ENCODE results near the gene TCEAL6. TPM values are rescaled to one million over a fixed set of nuclear protein-coding genes. Genes with fewer than 3 reads are reported as not detected.
A peak's percentile ranks its signal among the peaks of the same experiment; 100 is the strongest.
"Not testable (repeated sequence)": the region's sequence is repeated elsewhere in the genome, so short reads cannot be mapped to it uniquely, and the experiment has no call there.

The TCEAL6 gene
- total RNA-seq, 4 donors from 2014 or later: 2.1 to 13.6 TPM; not detected in 2

DNA sequence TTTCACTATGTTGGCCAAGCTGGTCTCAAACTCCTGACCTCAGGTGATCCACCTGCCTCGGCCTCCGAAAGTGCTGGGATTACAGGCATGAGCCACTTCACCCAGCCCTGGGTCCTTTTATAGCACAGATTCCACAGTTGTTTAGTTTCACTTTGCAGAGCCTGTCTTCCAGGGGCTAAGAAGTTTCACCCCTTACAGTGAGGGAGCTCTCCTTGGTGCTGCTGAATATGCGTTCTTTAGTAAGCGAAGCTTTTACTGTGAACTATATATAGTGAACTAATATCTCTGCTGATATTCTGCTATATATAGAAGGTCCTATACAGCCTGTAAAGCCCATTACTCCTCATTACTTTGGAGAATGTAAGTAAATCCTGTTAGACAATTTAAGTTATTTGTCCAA is 4.2 kb downstream of the TCEAL6 start:
- H3K27ac ChIP-seq: no peak overlapping the region
- no peaks in the 10 kb centered on the region for H3K36me3 ChIP-seq
- no peaks in the 10 kb centered on the region for H3K9me3 ChIP-seq
- intact Hi-C loops (cut with DNase I; ENCODE audit: low total_unique reads): no loop called here
- no peak for DNase-seq
- TF ChIP-seq POLR2A (IDR thresholded peaks at IDR 0.05): no peak
- TF ChIP-seq, protein P1, sequence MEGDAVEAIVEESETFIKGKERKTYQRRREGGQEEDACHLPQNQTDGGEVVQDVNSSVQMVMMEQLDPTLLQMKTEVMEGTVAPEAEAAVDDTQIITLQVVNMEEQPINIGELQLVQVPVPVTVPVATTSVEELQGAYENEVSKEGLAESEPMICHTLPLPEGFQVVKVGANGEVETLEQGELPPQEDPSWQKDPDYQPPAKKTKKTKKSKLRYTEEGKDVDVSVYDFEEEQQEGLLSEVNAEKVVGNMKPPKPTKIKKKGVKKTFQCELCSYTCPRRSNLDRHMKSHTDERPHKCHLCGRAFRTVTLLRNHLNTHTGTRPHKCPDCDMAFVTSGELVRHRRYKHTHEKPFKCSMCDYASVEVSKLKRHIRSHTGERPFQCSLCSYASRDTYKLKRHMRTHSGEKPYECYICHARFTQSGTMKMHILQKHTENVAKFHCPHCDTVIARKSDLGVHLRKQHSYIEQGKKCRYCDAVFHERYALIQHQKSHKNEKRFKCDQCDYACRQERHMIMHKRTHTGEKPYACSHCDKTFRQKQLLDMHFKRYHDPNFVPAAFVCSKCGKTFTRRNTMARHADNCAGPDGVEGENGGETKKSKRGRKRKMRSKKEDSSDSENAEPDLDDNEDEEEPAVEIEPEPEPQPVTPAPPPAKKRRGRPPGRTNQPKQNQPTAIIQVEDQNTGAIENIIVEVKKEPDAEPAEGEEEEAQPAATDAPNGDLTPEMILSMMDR (IDR thresholded peaks at IDR 0.05): no peak
- H3K4me1 ChIP-seq: no peaks in the 10 kb centered on the region
- H3K4me3 ChIP-seq: no peak overlapping the region
- H3K27me3 ChIP-seq: no peaks in the 10 kb centered on the region

DNA sequence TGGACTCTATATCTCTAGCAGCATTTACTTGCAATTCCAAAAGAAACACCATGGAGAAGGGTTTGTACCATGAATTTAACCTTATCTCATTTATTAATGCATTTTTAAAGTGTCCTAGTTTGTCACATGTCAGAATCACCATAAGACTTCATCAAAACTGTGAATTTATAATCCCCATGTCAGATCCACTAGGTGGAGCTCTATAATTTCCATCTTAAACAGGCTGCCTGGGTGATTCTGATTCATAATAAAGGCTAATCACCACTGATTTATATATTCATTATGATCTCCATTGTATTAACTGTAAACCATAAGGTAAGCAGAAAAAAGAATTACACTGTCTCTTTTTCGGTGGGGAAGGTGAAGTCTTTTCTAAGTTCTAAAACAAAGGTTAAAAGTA is 12.8 kb downstream of the TCEAL6 start:
- Histone ChIP-seq H3K27me3 (peaks cover 0 to 8% of the 10 kb centered on the region in 2 donors), H3K36me3 (no peaks in the 10 kb centered on the region)

GRCh38 chrX:102126863-102127262 is 15.4 kb downstream of the TCEAL6 start:
- H3K27ac ChIP-seq: peak overlapping the region; percentile 39 to 83
- no peak for DNase-seq
- peaks cover 0 to 8% of the 10 kb centered on the region in 2 donors for H3K27me3 ChIP-seq
- no peaks in the 10 kb centered on the region for H3K9me3 ChIP-seq
- no peaks in the 10 kb centered on the region for H3K36me3 ChIP-seq
- H3K4me1 ChIP-seq: no peaks in the 10 kb centered on the region
- H3K4me3 ChIP-seq: no peak overlapping the region
- intact Hi-C loops (cut with DNase I; ENCODE audit: low total_unique reads): no loop called here
- TF ChIP-seq, protein P1 (IDR thresholded peaks at IDR 0.05): no peak
- TF ChIP-seq POLR2A (IDR thresholded peaks at IDR 0.05): no peak

More for the DNA sequence above, 12.8 kb downstream of the TCEAL6 start:
- no peak for DNase-seq
- intact Hi-C loops (cut with DNase I; ENCODE audit: low total_unique reads): no loop called here
- H3K9me3 ChIP-seq: no peaks in the 10 kb centered on the region
- H3K27ac ChIP-seq: no peak overlapping the region
- no peak for TF ChIP-seq POLR2A (IDR thresholded peaks at IDR 0.05)
- TF ChIP-seq, protein P1 (IDR thresholded peaks at IDR 0.05): peak in 2 of 4 experiments; percentile 14 to 18
- no peak overlapping the region for H3K4me3 ChIP-seq
- no peaks in the 10 kb centered on the region for H3K4me1 ChIP-seq

DNA sequence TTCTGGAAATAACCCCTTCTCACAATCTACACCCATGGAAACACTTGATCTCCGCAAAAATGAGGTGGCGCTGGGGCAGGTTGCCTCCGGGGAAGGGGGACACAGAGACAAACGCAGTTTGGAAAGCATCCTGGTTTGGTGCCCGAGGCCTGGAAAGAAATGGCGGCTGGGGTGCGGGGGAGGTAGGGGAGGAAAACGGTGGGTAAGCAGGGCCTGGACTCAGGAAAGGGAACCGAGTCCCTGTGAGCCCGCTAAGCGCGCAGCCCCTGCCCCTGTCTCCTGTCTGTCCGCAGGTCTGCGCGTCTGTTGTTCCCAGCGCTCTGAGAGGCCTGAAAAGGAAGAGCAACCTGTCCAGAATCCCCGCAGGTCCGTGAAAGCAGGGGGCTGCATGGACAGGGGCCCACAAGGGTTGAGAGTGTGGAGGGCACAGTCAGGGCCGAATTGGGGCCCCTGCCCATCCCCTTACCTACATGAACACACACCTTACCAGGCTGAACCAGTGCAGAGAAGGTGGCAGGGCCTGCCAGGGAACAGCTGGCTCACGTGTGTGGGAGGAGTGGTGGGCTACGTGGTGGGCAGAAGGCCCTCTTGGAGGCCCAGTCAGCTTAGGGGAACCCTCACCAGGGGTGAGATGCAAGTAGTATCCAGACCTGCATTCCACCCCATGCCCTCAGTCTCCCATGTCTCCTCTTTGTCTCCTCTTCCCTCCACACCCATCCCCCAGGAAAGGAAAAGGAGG is 16.0 kb downstream of the TCEAL6 start:
- peak overlapping the region; percentile 39 to 83 for H3K27ac ChIP-seq
- H3K4me1 ChIP-seq, DNase-seq: not testable (repeated sequence)

GRCh38 chrX:102125436-102125835 is 16.8 kb downstream of the TCEAL6 start, which contains the start of gene TCEAL2:
Gene TCEAL2 (plus strand): TSS chrX:102125679. CDS start chrX:102126831, 1,152 bp downstream.
- not testable (repeated sequence) for H3K27me3 ChIP-seq
- peak within 1 kb of the TSS; percentile 39 to 83 for H3K27ac ChIP-seq
- DNase-seq: peak; percentile 47 to 50

More for the DNA sequence above, 16.0 kb downstream of the TCEAL6 start:
- intact Hi-C loops (cut with DNase I; ENCODE audit: low total_unique reads); H3K9me3 ChIP-seq; H3K27me3 ChIP-seq; H3K36me3 ChIP-seq: not testable (repeated sequence)
- H3K4me3 ChIP-seq: peak overlapping the region; percentile 11 to 38

GRCh38 chrX:102125014-102125413 is 17.3 kb downstream of the TCEAL6 start:
- peak overlapping the region in 1 of 2 donors; percentile 83 for H3K27ac ChIP-seq
- H3K9me3 ChIP-seq; H3K27me3 ChIP-seq; DNase-seq; H3K36me3 ChIP-seq; intact Hi-C loops (cut with DNase I; ENCODE audit: low total_unique reads); H3K4me1 ChIP-seq: not testable (repeated sequence)
- peak overlapping the region in 1 of 2 donors; percentile 38 for H3K4me3 ChIP-seq

More at GRCh38 chrX:102125436-102125835, 16.8 kb downstream of the TCEAL6 start, which contains the start of gene TCEAL2:
- TF ChIP-seq POLR2A (IDR thresholded peaks at IDR 0.05): peak in 1 of 2 donors; percentile 37
- H3K4me1 ChIP-seq; H3K36me3 ChIP-seq; H3K9me3 ChIP-seq; intact Hi-C loops (cut with DNase I; ENCODE audit: low total_unique reads): not testable (repeated sequence)
- H3K4me3 ChIP-seq: peak within 1 kb of the TSS; percentile 11 to 38

Measured in uterus (tissue), 4 donors.